NCI-H2081 treated with DMSO at 0.1 percent for 48 hours (cell line): ENCODE measurements around the gene ISG20L2.
A peak's percentile ranks its signal among the peaks of the same experiment; 100 is the strongest.

ENCODE experiments used
- DNase-seq: peaks from one replicate; lab custom pipeline; 2025; lab: John Stamatoyannopoulos, UW

ISG20L2 gene

DNA sequence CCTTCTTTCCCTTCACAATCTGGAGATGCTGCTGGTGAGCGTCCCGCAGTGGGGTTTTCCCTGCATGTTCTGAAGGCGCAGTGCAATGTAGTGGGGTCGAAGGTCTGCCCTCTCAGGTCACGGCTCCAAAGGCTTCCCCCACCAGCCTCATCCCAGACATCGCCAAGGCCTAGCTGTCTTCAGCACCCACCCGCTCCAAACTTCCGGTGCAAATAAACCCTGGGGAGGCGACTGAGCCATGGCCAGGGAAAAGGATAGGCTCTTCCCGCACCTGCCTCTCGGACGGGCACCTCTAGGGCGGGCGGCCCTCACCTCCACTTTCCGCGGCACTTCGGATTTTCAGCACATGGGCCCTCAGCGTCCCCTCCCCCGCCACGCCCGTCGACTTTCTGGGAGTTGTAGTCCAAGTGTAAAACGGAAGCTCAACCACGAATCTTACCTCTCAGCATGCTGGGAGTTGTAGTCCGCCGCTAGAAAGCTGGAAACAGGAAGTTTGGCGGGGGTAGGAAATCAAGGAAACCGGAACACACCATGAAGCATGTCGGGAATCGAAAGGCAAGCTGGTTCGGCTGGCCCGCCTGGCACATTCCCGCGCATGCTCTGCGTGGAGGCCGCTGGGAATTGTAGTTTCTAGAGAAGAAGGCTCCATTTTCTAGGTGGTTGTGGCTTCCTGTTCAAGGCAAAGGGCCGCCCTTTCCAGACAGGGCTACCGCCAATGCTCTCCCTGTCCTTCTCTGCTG is 12.3 kb upstream of the ISG20L2 start, which contains the start of gene MRPL24:
Gene MRPL24, minus strand, starts transcription at position 348 of the 740 bp plus-strand sequence. CDS start 2,384 bp downstream, outside the sequence.
- peak; percentile 100 for DNase-seq

DNA sequence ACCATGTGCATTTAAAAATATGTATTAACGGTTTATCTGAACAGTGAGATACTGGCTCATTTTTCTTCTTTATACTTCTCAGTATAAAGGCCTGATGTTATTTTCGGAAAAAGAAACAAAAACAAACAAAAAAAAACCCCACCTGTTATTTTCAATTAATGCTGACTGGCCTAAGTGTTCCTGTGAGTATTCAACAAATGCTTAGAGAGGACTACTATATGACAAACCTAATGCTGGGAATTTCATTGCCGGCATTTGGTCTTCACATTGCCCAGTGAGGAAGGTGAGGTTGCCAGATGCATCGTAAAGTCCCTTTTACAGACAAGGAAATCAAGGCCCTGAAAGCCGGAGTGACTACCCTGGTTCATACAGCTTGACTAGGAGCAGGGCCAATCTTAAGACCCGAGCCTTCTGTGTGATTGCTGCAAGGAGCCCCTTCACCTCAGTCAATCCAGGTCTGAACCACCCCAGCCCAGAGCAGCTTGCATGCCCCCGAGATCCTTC is 11.7 kb upstream of the ISG20L2 start:
- DNase-seq, result no peak

DNA sequence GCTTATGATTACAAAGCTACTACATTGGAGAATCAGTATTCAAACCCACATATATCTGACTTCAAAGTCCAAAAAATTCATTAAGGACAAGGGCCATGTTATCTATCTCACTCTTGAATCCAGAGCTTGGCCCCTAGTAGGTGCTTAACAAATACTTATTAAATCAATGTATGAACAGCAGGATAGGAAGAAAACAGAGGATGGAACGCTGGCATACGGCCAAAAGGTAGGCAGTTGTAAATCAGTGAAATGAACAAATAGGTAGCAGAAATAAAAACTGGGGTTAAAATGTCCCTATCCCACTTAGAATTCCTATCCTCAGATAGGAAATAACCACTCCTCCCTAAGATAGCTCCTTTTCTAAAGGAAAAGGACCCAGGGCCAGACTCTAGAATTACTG is 10.3 kb upstream of the ISG20L2 start:
- DNase-seq, result no peak

DNA sequence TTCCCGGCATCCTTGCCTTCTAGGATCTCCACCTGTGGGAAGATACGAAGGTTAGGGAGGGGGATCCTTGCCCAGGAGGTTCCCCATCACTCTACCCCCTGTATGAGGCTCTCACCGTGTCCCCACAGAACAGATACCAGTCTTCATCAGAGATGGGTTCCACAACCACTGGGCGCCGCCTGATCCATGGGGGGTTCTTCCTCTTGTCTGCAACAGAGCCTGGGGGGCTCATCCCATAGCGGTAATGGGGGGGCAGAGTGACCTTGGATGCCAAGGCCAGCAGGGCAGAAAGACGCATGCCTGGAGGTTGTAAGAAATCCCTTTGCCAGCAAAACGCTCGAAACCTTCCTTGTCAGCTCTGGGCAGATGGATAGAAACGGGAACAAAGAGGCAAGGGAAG is 9.8 kb upstream of the ISG20L2 start:
- DNase-seq, result no peak

DNA sequence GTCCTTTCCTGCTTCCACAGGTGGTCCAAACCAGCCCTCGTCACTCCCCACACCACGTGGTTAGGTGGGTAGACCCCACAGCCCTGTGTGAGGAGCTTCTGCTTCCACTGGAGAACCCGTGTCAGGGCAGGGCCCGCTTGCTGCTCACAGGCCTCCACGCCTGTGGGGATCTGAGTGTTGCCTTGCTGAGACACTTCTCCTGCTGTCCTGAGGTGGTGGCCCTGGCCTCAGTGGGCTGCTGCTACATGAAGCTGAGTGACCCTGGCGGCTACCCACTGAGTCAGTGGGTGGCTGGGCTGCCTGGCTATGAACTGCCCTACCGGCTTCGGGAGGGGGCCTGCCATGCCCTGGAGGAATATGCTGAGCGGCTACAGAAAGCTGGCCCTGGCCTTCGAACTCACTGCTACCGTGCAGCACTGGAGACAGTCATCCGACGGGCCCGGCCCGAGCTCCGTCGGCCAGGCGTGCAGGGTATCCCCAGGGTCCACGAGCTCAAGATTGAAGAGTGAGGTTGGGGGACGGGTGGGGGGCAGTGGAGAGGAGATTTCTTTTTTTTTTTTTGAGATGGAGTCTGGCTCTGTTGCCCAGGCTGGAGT is 5.5 kb upstream of the ISG20L2 start:
- DNase-seq, result no peak

DNA sequence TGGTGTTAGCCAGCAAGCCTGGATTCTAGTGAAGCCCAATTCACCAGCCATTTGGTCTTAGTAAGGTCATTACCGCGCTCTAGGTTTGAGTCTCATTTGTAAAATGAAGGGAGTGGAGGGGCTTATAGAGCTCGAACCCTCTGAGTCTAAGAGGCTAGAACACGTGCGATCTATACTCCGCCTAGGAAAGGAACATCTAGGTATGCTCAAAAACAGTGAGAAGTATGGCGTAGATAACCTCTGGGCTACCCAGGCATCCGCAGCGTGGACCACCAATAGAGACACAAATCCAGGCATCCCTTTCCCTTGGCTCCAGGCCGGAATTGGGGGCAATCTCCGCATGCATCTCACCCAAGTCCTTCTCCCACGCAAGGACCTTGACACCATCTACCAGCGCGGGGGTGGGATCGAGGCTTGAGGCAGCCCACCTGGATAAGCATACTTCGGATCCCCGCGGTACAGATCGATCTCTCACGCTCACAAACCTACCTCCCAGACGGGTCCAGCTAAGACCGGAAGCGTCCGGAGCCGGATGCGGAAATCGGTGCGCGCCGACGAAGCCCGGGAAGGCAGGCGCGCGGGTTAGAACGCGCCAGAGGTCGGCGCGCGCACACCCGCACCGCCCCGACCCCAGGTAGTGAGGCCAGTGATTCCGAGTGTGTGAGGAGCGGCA is 504 bp downstream of the ISG20L2 start, which contains the start of gene METTL25B:
Gene METTL25B, plus strand, starts transcription at position 544 of the 673 bp plus-strand sequence. CDS start 636 bp downstream, outside the sequence.
- peak; percentile 73 for DNase-seq

DNA sequence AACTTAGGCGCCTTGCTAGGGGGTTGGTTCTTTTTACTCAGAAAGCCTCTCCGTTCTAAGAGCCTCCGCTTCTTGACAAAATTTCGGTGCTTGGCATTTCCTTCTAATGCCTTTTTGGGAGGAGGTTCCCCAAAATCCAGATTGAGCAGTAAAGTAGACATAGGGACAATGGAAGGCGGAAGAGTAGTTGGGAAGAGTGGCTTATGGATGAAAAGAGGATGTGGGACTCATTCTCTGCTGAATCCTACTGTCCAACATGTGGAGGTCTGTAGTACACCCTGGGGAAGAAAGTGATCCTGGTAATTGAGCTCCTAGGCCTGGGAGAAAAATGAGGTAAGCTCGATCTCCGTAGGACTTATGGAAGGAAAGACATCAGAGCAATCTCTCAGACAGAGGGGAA is 1.1 kb downstream of the ISG20L2 start:
- no peak for DNase-seq

DNA sequence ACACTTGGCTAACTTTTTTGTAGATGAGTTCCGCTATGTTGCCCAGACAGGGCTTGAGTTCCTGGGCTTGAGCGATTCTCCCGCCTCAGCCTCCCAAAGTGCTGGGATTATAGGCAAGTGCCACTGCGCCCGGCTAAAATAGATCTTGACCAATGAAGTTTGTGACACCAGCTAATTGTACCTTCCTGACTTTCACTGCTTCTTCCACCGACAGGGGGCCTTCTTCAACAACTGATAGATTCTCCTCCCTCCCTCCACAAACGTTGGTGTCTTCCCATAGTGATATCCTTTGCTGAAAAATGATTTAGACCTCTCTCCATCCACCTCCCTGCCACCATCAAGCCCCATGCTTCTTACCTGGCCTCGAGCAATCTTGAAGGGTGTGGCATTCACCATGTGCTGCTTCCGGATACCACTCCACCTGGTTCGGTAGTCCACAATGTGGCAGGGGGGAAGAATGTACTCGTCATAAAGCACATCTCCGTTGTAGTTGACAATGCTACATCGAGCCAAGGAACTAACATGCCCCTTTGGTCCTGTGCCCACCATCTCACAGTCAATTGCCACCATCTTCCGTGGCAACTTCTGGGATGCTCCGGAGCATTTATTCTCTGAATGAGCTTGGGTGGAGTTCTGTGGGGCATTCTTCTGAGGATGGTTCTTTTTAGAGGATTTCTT is 1.9 kb downstream of the ISG20L2 start:
- peak; percentile 29 for DNase-seq

DNA sequence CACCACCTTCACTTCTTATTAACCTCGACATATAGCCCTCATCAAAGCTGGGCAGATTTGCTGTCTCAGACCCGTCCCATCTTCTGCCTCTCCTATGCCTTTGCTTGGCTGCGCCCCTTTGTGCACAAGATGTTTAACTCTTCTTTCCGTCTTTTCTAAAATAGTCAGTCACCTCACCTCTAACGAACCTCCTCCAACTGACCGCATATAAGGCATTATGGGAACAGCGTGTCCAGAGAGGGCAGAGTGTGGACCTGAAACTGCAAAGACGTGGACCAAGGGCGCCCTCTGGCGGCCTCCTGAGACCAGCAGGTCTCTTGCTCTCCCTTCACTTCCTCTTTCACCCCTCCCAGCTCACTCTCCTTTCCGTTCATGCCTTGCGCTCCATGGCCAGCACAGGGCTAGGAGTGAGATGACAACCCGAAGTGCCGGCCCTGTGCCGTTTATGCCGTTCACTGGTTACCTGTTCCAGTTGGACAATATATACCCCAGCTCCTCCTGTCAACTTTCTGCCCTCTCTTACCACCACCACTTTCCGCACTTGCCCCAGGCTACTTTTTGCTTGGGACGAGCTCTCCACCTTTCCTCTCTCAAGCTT is 2.8 kb downstream of the ISG20L2 start:
- DNase-seq, result peak; percentile 75

DNA sequence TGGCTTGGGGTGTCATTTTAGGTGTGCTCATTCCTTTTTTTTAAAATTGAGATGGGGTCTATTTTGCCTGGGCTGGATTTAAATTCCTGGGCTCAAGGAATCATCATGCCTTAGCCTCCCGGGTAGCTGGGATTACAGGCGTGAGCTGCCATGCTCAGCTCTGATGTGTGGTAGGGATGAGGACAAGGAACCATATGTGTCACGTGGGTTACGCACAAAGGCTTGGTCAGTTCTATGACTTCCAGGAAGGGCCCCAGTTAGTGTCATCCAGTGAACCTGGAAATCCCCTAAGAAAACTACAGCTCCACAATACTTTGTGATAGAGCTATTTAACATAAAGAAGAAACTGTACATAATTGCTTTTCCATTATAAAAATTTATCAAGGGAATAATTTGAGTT is 7.0 kb downstream of the ISG20L2 start:
- no peak for DNase-seq

DNA sequence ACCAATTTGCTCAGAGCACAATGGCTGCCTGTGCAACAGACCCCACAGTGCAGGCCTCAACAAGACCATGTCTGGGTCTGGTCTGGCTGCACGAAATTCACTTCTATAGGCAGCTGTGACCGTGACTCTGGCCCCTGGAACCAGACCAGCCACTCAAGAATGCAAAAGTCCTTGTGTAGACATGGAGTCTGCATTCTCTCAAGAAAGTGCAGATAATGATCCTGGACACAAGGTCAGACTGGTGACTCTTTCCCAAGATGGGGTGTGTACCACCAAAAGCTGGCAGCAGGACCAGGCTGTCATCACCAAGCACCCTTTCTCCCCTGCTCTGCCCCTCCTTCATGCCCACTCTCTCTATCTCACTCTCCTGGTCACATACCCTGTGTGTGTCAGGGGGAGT is 7.4 kb downstream of the ISG20L2 start:
- no peak for DNase-seq

DNA sequence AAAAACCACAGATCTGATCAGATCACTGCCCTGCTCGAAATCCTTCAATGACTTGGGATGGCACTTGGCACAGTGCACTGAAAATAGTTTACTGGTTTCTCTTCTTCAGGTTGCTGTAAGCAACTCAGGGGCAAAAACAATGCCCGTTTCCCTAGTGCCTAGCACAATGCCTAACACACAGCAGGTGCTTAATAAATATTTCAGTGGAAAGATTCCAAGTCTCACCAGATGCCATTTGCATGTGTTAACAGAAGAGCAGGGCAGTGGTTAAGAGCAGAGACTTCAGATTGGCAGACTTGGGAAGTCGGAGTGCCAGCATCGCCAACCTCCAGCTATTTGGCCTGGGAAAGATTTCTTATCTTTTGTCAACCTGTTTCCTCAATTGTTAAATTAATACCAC is 11.2 kb downstream of the ISG20L2 start:
- DNase-seq, result no peak

DNA sequence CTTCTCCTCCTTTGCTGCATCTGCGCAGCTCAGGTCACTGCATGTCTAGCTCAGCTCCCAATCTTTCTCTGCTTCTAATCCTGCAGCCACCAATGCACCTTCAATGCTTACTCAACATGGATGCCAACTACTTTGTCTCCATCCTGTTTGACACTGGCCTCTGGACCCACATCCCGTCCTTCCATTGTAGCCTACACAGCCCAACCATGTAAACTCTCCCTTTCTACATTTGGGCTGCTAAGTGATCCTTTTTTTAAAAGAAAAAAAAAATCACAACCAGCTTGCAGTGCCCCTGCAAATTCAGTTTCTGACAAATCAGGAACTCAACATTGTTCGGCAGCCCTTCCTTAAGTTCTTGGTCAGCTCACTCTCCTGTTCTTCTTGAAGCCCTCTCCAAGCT is 13.7 kb downstream of the ISG20L2 start:
- DNase-seq, result no peak

DNA sequence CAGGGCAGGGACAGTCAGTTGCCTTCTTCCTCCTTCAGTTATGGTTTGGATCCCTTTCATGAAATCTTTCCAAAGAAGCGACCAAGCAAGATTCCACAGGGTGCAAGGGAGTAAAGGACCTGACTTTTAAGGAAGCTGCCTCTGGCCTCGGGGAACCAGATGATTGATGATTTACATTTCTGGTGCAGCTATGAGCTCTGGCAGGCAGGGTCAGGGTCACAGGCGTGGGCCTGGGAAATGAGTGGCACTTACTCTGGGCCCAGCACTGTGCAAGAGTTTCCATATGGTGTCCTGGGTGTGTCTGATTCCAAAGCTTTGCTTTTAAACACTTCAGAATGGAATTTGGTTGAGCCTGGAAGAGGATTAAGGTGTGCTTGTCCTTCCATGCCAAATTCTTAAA is 15.9 kb downstream of the ISG20L2 start:
- DNase-seq, result no peak

DNA sequence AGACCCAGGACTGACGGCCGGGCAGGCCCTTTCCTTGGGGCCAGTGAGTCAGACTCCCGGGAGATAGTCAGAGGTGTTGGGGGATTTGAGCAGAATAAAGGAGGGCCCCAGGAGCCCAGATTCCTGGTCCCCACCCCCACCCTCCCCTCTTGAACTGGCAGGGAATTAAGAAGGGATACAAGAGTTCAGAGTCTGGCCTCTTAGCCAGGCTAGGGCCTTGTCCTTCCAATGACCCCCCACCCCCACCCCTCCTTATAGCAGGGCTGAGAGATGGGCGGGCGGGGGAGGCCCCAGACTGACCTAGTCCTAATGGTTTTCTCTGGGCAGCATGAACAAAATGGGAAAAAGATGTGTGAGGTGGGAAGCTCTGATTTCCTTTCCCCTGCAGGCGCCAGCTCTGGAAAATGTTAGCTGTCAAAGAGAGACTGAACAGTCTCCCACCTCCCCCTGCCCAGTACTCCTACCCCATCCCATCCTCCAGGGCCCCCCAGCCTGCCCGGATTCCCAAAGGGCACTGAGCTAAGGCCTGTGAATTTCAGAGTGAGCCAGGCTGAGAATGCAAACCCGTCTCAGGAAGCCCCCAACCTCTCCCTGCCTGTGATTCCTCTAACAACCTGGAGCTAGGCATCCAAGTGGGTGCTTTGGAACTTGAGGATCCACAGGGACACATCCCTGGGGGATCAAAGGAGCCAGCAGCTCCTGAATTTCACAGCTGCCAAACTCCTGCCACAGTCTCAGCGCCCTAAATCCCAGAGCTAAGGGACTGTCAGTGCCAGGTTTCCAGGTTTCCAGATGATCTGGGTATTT is 17.4 kb downstream of the ISG20L2 start:
- no peak for DNase-seq

DNA sequence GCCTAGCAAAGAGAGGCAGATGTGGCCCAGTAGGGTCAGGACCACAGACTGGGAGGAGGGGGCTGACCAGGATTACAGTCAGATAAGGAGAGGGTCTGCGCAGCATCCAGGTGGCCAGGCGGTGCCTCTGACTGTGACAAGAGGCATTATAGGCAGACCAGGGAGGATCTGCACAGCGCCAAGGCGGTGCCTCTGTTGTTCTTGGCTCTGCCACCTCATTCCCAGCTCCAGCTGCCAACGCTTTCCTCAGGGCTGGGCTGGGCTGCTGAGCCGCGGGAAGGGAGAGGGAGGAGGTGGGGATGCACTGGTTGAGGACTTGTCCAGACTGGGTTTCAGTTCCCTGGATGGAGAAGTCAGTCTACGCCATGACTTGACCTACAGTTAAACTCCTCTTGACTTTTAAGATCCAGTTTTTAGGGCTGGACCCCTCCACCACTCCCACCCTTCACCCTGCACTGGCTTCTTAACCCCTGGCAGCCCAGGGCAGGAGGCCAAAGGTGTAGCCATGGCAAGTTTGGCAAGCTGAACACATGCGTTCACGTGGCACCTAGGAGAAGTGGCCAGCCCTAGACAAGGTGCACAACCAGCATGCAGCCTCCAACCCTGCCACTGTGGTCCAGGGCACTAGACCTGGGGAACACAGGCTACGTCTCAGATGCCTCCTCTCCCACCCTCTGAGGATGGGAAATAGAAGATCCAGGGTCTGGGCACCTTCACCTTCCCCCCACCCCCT is 18.6 kb downstream of the ISG20L2 start:
- no peak for DNase-seq

DNA sequence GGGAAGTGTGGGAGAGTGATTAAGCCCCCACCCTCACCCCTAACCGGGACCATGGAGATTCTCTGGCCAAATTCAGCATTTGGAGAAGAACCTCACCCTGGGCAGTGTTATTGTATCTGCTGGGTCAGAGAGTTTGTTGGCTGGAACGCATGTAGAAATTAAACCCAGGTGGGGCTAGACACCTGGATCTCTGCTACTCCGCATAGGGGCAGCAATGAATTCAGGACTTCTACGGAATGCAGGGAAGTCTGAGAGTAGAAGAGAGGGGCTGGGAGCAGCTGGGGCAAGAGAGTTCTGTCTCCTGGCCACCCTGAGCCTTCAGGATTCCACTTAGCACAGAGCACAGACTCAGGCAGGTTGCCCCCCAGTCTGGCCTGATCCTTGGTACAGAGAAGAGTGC is 19.5 kb downstream of the ISG20L2 start:
- no peak for DNase-seq

DNA sequence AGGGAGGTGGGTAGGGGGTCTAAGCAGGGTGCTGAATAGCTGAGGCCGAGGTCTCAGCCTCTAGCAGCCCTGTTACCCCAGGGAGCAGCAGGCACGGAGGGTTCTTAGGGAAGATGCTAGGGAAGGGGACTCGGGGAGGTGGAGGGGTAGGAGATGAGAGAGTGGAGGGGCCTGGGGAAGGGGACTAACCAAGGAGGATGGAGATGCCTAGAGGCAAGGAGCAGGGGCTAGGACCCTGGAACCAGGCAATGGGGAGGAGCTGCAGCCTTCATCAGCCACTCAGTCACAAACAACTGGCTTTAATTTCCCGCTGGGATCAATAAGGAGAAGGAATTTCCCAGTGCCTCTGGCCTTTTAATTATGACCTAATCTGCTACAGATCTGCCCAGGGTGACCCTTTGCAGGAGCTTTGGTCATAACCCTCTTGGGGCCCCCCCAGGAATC is 20.3 kb downstream of the ISG20L2 start:
- no peak for DNase-seq

DNA sequence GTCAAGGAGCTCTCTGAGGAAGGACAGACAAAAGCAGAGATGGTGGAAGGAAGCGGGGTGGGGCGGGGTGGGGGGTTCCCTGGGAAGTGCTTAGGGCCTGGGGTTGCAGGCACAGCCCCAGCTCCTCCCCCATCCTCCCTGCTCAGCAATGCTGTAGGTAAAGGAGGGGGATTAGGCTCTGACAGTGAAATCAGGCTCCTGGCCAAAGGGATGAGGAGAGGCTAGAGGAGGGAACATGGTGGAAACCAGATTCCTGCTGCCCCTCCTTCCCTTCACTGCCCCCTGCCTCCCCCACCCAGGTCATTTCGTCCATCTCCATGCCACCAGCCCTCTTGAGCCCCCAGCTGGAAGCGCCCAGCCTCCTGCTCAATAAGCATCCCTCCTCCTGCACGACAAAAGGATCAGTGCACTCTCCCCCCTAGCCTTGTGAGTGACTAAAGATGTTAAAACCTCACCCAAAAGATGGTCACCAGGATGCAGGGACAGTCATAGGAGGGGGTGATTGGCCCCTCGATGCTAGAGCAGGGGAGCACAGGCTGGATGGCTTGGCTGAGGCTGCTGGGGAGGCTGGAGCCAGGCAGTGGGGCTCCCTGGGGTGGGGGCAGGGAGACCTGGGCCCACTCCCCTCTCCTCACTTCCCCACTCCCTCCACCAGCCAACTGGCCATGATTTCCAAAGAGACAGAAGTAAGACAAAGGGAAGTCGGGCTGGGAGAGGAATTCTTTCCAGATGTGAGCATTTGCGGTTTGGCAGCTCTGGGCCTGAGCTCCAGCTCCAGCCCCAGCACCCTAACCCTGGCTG is 20.9 kb downstream of the ISG20L2 start:
- DNase-seq, result no peak
